ENCODE measurements around the gene GPR32.

- TF ChIP-seq EZH2 (IDR thresholded peaks at IDR 0.05; ENCODE audit: borderline replicate concordance, control insufficient read depth, low read depth, low read length) (no peak), ZNF217 (IDR thresholded peaks at IDR 0.05) (no peak)
These were observed 47.9 kb upstream of the GPR32 start for GRCh38 chr19:50722201-50723013.

Data from GM12878 (cell line).